AG20443 (cell line): ENCODE data around the gene RILPL2.
A peak's percentile ranks its signal among the peaks of the same experiment; 100 is the strongest.
"Not testable (repeated sequence)": the region's sequence is repeated elsewhere in the genome, so short reads cannot be mapped to it uniquely, and the experiment has no call there.

Experiments
- DNase-seq: peaks from one replicate; pipeline ENCODE4 v3.0.0; 2012; ENCODE audit warnings: low spot score, mixed read lengths

Gene RILPL2

GRCh38 chr12:123401753-123402683, 34.5 kb downstream of the RILPL2 start:
- no peak for DNase-seq

GRCh38 chr12:123399255-123399617, 37.2 kb downstream of the RILPL2 start:
- DNase-seq, result no peak

GRCh38 chr12:123398550-123399254, 37.8 kb downstream of the RILPL2 start:
- DNase-seq, result peak; percentile 94

DNA sequence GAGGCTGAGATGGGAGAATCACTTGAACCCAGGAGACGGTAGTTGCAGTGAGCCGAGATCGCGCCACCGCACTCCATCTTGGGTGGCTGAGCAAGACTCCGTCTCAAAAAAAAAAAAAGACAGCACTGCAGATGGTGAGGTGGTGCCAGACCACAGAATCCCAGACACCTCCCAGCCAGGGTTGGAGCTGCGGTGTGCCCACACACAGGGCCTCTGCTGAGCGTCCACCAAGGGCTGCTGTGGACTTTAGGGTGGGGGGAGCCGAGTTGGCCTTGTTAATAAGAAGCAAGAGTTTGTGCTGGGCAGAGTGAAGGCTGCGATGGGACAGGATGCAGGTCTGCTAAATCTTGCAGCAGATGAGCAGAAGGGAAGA, 38.3 kb downstream of the RILPL2 start:
- peak; percentile 49 for DNase-seq

DNA sequence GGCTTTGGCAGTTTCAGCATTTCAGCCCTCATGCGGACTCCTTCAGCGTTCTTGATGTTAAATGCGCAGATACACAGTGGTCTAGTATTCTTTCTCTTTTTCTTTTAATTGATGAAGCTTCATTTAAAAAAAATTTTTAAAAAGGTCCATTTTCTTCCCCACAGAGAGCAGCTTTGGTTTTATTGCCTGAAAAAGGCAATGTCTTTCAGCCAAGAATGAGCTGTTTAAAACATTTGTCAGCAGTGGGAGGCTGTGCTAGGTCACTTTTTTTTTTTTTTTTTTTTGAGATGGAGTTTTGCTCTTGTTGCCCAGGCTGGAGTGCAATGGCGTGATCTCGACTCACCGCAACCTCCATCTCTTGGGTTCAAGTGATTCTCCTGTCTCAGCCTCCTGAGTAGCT, 39.1 kb downstream of the RILPL2 start:
- peak; percentile 36 for DNase-seq

DNA sequence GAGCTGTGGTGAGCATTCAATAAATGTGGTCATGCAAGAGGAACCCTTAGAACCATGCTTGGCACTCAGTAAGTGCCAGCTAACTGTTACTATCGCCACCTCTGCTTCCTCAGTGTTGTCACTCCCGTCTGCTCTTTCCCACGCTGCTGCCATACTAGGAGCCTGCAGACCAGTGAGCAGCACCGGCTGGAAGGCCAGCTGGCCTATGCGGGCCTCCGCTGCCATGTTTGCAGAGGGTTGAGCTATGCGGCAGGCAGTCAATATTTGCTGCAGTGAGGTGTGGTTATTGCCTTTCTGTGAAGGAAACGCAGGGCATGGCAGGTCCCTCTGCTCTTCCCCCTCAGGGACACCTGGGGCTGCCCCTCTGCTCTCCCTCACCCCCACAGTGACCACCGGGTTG, 39.5 kb downstream of the RILPL2 start:
- DNase-seq, result no peak

DNA sequence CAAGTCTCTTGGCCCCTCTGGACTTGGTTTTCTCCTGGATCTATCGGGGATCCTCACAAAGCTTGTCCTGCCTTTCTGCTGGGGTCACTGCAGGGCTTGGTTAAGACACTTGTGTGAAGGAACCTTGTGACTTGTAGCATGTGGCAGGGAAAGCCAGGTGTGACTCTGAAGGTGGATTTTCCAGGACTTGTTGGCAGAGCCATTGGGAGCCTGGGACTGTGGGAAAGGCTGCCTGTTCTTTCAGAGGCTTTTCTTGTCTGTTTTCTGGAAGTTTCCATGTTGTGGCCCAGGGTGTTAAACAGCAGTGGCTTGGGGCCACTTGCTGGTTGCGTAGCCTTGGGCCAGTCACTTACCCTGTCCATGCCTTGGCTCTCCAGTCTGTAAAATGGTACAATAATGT, 39.9 kb downstream of the RILPL2 start:
- DNase-seq, result no peak

DNA sequence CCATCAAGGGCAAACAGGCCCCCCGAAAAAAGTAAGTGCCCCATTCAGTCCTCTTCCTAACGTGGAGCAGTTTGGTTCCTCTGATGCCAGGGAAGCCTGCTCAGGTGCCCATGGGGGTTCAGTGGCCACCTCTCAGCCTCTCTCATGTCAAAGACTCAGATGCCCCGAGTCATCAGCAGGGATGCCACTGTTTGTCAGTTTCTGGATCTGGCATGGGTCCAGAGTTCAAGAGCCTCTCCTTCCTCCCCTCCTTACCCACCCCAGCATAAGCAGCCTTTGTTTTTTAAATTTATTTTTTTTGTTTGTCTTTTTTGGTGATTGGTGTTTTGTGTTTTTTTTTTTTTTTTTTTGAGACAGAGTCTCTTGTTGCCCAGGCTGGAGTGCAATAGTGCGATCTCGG, 41.2 kb downstream of the RILPL2 start:
- no peak for DNase-seq

DNA sequence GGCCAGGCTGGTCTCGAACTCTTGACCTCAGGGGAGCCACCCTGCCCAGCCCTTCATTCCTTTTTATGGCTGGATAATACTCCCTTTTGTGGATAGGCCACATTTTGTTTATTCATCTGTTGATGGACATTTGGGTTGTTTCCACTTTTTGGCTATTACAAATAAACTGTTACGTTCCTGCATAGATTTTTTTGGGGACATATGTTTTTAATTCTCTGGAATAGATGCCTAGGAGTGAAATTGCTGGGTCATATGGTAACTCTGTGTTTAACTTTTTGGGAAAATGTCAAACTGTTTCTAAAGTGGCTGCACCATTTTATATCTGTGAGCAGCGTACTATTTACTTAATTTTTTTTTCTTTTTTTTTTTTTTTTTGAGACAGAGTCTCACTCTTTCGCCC, 42.7 kb downstream of the RILPL2 start:
- DNase-seq, result no peak

DNA sequence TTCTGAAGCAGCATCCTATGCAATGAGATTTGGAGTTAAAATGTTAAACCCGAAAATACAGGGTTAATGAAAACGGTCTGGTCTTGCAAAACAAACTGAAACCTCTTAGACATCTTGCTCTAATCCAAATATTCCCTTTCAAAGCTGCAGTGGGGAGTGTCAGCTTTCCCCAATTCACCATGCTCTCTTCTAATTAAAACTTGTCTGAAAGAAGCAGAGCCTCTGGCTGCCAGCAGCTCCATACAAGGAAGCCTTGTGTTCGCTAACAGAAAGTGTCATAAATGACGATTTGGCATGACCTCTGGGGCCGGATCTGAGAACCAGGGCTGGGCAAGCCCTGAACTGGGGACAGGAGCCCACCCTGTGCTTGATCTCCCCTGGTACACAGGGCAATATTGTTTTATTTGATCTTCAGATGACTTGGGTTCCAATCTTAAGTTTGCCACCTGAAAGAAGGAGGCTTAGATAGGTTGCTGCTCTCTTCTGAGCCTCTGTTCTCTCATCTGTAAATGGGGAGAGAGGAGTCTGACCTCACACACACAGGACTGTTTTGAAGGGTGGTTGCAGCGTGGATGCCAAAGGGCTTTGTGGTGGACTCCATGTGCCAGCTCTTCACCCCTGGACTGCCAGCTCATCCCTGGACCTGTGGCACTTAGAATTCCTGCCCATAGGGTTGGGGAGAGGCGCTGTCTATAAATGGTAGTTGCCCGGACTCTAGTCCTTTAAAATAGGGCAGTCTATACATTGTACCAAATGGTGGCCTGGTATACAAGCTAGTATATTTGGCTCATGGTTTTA, 44.7 kb downstream of the RILPL2 start:
- no peak for DNase-seq

DNA sequence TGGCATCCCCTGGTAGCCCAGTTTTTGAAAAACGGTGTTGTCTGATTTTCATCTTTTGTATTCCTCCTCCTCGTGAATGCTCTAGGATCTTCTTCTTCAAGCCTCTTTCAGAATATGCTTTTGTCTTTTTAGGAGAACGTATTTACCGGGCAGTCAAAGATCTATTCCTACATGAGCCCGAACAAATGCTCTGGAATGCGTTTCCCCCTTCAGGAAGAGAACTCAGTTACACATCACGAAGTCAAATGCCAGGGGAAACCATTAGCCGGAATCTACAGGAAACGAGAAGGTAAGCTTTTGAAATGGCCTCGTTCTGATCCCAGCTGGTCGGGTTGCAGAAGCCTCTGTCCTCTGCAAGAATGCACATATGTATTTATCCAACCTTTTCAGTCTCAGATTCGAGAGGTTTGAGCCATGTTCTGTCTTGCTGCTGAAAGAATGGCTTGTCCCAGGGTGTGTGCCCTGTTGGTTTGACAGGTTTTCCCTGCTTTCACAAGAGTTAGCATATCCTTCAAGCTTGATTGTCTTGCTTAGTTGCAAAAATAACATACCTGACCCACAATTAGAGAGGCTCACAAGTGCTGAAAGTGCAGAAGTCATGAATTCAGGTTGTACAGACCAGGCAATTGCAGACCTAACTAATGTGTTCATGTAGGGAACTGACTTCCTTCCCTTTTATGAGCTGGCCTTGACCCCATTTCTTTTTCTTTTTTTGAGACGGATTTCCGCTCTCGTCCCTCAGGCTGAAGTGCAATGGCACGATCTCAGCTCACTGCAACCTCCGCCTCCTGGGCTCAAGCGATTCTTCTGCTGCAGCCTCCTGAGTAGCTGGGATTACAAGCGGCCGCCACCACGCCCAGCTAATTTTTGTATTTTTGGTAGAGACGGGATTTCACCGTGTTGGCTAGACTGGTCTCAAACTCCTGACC, 45.7 kb downstream of the RILPL2 start:
- no peak for DNase-seq

- peak; percentile 47 for DNase-seq
Observed at GRCh38 chr12:123389560-123390351, 46.7 kb downstream of the RILPL2 start.

GRCh38 chr12:123388951-123389559, 47.4 kb downstream of the RILPL2 start:
- DNase-seq, result peak; percentile 56

GRCh38 chr12:123388177-123388950, 48.1 kb downstream of the RILPL2 start:
- peak; percentile 92 for DNase-seq

GRCh38 chr12:123387508-123388176, 48.8 kb downstream of the RILPL2 start:
- no peak for DNase-seq

DNA sequence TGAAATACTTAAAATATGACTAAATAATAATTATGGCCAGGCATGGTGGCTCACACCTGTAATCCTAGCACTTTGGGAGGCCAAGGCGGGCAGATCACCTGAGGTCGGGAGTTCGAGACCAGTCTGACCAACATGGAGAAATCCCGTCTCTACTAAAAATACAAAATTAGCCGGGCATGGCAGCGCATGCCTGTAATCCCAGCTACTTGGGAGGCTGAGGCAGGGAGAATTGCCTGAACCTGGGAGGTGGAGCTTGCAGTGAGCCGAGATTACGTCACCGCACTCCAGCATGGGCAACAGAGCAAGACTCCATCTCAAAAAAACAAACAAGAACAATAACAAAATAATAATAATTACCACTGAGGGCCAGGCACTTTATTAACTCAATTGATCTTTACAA, 50.9 kb downstream of the RILPL2 start:
- DNase-seq, result not testable (repeated sequence)

DNA sequence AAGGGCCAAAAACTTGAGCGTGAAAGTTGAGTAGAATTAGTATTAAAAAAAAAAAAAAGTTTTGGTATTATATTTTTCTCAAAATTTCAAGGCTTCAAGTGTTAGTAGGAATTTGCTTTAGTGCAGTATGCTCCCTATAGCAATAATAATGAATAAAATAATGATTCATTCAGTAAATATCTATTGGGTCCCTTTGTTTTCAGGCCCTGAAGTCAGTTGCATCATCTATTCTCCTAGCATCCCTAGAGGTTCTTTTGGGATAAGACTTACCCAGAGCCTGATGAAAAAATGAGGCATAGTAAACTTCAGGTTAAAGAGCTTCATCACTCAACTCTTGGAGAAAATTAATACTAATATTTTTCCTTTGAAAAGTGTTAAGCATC, 51.5 kb downstream of the RILPL2 start:
- DNase-seq, result no peak

DNA sequence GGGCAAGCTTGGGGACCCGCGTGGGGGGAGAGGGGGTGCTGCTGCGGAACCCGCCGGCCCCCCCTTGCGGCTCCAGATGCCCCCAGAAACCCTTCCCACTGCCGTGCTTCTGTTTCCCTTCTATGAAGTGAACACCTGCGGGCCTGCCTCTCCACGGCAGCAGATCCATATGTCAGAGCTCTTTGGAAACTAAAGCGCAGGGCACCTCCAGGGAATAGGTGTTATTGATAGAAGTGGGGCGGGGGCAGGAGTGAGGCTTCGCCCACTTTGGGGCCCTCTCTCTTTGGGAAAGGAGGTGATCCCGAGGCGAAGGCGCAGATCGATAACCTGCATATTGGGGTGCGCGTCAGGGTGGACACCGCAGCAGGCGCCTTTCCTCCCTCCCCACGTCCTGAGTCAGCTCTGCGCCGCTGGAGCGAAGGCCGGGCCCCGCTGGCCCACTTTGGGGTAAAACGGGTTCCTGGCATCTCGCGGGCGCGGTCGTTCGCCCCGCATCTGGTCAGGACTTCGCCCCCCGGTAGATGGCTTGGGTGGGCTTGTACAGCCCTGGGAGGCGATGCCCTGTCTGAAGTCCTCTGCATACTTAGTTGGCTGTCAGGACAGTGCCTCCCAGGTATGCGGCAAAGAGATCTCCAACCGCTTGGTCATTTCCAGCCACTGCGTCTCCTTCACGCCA, 52.0 kb downstream of the RILPL2 start:
- DNase-seq, result no peak
